ENCODE measurements around the gene QKI.

Gene QKI

GRCh38 chr6:163428373-163428772 is 13.9 kb downstream of the QKI start:
- H3K9me3 ChIP-seq (ENCODE audit: control insufficient read depth, insufficient read depth, low read depth, low read length), result no peaks in the 10 kb centered on the region
- ChIA-PET POLR2A (no interaction called here), CTCF (interaction anchor here (0.8 to 5.0 kb wide), 7 partner anchors 9 to 681 kb away, joined by 3 to 19 read pairs (median 5); no protein-coding TSS in a partner anchor)
- H3K4me3 ChIP-seq (ENCODE audit: low read depth, low read length), result no peak overlapping the region
- peaks cover 13% of the 10 kb centered on the region for H3K4me1 ChIP-seq (ENCODE audit: control insufficient read depth, insufficient read depth, low read length)
- TF ChIP-seq ZNF629 (tag by site-specific recombination; IDR thresholded peaks at IDR 0.05), result 0 out of 2 replicates have a peak, but pooled peaks have one; percentile 26
- no peak for TF ChIP-seq SP7 (tag by site-specific recombination; IDR thresholded peaks at IDR 0.05)
- peak; percentile 86 for TF ChIP-seq ZNF664 (tag by site-specific recombination; IDR thresholded peaks at IDR 0.05)
- peak; percentile 41; the same call in 1 of the 2 replicates for TF ChIP-seq ZNF843 (tag by site-specific recombination; IDR thresholded peaks at IDR 0.05)
- peak; percentile 41; the same call in 1 of the 2 replicates for TF ChIP-seq PRDM6 (tag by site-specific recombination; IDR thresholded peaks at IDR 0.05)
- TF ChIP-seq ZXDB (tag by site-specific recombination; IDR thresholded peaks at IDR 0.05), result 0 out of 2 replicates have a peak, but pooled peaks have one; percentile 53
- TF ChIP-seq FEZF1 (tag by site-specific recombination; IDR thresholded peaks at IDR 0.05), result peak; percentile 73
- TF ChIP-seq ZBTB1 (tag by site-specific recombination; IDR thresholded peaks at IDR 0.05), result no peak
- TF ChIP-seq ATF2 (tag by site-specific recombination; IDR thresholded peaks at IDR 0.05; ENCODE audit: low read depth), result peak; percentile 59; the same call in 1 of the 2 replicates
- TF ChIP-seq ZNF157 (tag by site-specific recombination; IDR thresholded peaks at IDR 0.05), result no peak
- H3K27ac ChIP-seq (ENCODE audit: extremely low read depth, low read depth, low read length), result no peak overlapping the region
- H3K36me3 ChIP-seq (ENCODE audit: control insufficient read depth in 2 of 2, insufficient read depth in 1 of 2, low read length in 2 of 2), result no peaks in the 10 kb centered on the region

GRCh38 chr6:163429858-163430448 is 15.4 kb downstream of the QKI start:
- TF ChIP-seq ZBTB7A (tag by site-specific recombination; IDR thresholded peaks at IDR 0.05; ENCODE audit: low read depth), result no peak
- no peak for TF ChIP-seq ZNF114 (tag by site-specific recombination; IDR thresholded peaks at IDR 0.05)
- no peak for TF ChIP-seq ZNF23 (tag by site-specific recombination; IDR thresholded peaks at IDR 0.05; ENCODE audit: borderline replicate concordance)
- no peak for TF ChIP-seq ZBTB6 (tag by site-specific recombination; IDR thresholded peaks at IDR 0.05)
- no peak for TF ChIP-seq ZNF580 (tag by site-specific recombination; IDR thresholded peaks at IDR 0.05)
- TF ChIP-seq KLF7 (tag by site-specific recombination; IDR thresholded peaks at IDR 0.05; ENCODE audit: borderline replicate concordance), result no peak
- no peak for TF ChIP-seq ZNF701 (tag by site-specific recombination; IDR thresholded peaks at IDR 0.05)
- TF ChIP-seq ZBTB21 (tag by site-specific recombination; IDR thresholded peaks at IDR 0.05), result no peak
- no peak for TF ChIP-seq ZNF677 (tag by site-specific recombination; IDR thresholded peaks at IDR 0.05)
- TF ChIP-seq ZNF302 (tag by site-specific recombination; IDR thresholded peaks at IDR 0.05; ENCODE audit: low read depth), result no peak
- TF ChIP-seq ZNF184 (tag by site-specific recombination; IDR thresholded peaks at IDR 0.05), result no peak
- no peak for TF ChIP-seq SCRT1 (tag by site-specific recombination; IDR thresholded peaks at IDR 0.05; ENCODE audit: borderline replicate concordance)
- no peak for TF ChIP-seq ZNF514 (tag by site-specific recombination; IDR thresholded peaks at IDR 0.05)
- no peak for TF ChIP-seq ZNF658 (tag by site-specific recombination; IDR thresholded peaks at IDR 0.05)
- no peak for TF ChIP-seq ZNF138 (tag by site-specific recombination; IDR thresholded peaks at IDR 0.05; ENCODE audit: borderline replicate concordance)
- no peaks in the 10 kb centered on the region for H3K36me3 ChIP-seq (ENCODE audit: control insufficient read depth in 2 of 2, insufficient read depth in 1 of 2, low read length in 2 of 2)
- ChIA-PET POLR2A (interaction anchor here (0.7 kb wide), 1 partner anchor 8 kb away, joined by 6 read pairs; no protein-coding TSS in a partner anchor), CTCF (interaction anchor here (0.6 to 5.0 kb wide), 6 partner anchors 338 to 957 kb away, joined by 3 to 19 read pairs (median 4); no protein-coding TSS in a partner anchor)
- H3K9me3 ChIP-seq (ENCODE audit: control insufficient read depth, insufficient read depth, low read depth, low read length), result no peaks in the 10 kb centered on the region
- no peak overlapping the region for H3K4me3 ChIP-seq (ENCODE audit: low read depth, low read length)
- H3K4me1 ChIP-seq (ENCODE audit: control insufficient read depth, insufficient read depth, low read length), result peaks cover 13% of the 10 kb centered on the region
- no peak overlapping the region for H3K27ac ChIP-seq (ENCODE audit: extremely low read depth, low read depth, low read length)

Data from HEK293 (cell line).